GM12878 (cell line): Measurements from ENCODE around the gene TBC1D20. TPM values are rescaled to one million over a fixed set of nuclear protein-coding genes. Genes with fewer than 3 reads are reported as not detected.

Experiments used
- ATAC-seq: fragments of 200-7000 bp; cut with Tn5 transposase; 3 replicates; pipeline ENCODE4 v1.9.1; 2020; ENCODE audit warnings: mild to moderate bottlenecking, moderate library complexity
- BruUV-seq: library from RNA; stranded (reverse); fragments of 400-500 nt; replicated peaks from 2 replicates; lab custom pipeline; 2021; lab: Mats Ljungman, UMichigan
- CTCF ChIA-PET: fragments of 300-600 bp; sonication (Branson Sonifier 250); formaldehyde crosslinking; extraction: SDS; loops from one replicate; lab custom pipeline; 2021; ENCODE audit warnings: inconsistent platforms; lab: Yijun Ruan, JAX
- POLR2A ChIA-PET: fragments of 350-600 bp; formaldehyde crosslinking; extraction: SDS; loops from one replicate; lab custom pipeline; 2021; ENCODE audit warnings: inconsistent platforms; lab: Charles Lee
- RAD21 ChIA-PET: fragments of 300-600 bp; sonication (Branson Sonifier 250); formaldehyde crosslinking; loops from one replicate; lab custom pipeline; 2023; ENCODE audit warnings: antibody characterized with exemption; ENCODE audit not compliant: unreplicated experiment; lab: Charles Lee
- SMC1A ChIA-PET: fragments of 300-600 bp; sonication (Branson Sonifier 250); formaldehyde crosslinking; loops from one replicate; lab custom pipeline; 2023; ENCODE audit not compliant: unreplicated experiment, uncharacterized antibody; lab: Charles Lee
- DNase-seq: peaks from one replicate; pipeline ENCODE4 v3.0.0-alpha.2; 2011; ENCODE audit warnings: low read depth, low spot score
- FAIRE-seq: peaks from 3 replicates; lab custom pipeline; 2011; peaks lifted over from hg19 to GRCh38; lab: Jason Lieb, UNC
- H2AFZ ChIP-seq: 2 replicates; pipeline ENCODE4 v1.6.0; 2011; ENCODE audit warnings: low read depth, low read length, control low read depth; ENCODE audit not compliant: control insufficient read depth
- H3K27ac ChIP-seq: 2 replicates; pipeline ENCODE4 v1.5.1; 2011; ENCODE audit warnings: control low read depth; ENCODE audit not compliant: control insufficient read depth, insufficient read depth
- H3K27me3 ChIP-seq, 2 experiments: replicated peaks in 1 of 2; 2 replicates each; pipeline versions ENCODE4 v1.6.0 to v1.6.1; 2011; ENCODE audit warnings: low read length in 1 of 2; ENCODE audit not compliant: control insufficient read depth in 2 of 2, insufficient read depth in 2 of 2
- H3K36me3 ChIP-seq, 2 experiments: 2 replicates each; pipeline ENCODE4 v1.5.1; 2011; ENCODE audit warnings: low read length in 1 of 2; ENCODE audit not compliant: control insufficient read depth in 2 of 2, insufficient read depth in 2 of 2
- H3K4me1 ChIP-seq: 2 replicates; pipeline ENCODE4 v1.6.1; 2011; ENCODE audit warnings: mild to moderate bottlenecking, low read length, moderate library complexity, mixed read lengths; ENCODE audit not compliant: control insufficient read depth, insufficient read depth
- H3K4me2 ChIP-seq: 2 replicates; pipeline ENCODE4 v1.6.0; 2011; ENCODE audit warnings: control low read depth; ENCODE audit not compliant: control insufficient read depth, insufficient read depth
- H3K4me3 ChIP-seq: fragments of 200-600 bp; sonication (generic); 2 replicates; pipeline ENCODE4 v1.5.1; 2016
- H3K79me2 ChIP-seq: 2 replicates; pipeline ENCODE4 v1.6.0; 2011; ENCODE audit warnings: low read length; ENCODE audit not compliant: control insufficient read depth, insufficient read depth
- H3K9ac ChIP-seq: 2 replicates; pipeline ENCODE4 v1.8.0; 2011; ENCODE audit warnings: low read length, control low read depth, mixed read lengths; ENCODE audit not compliant: control insufficient read depth, insufficient read depth
- H3K9me3 ChIP-seq: replicated peaks from 3 replicates; pipeline ENCODE4 v1.5.1; 2011; ENCODE audit warnings: mild to moderate bottlenecking, low read length; ENCODE audit not compliant: control insufficient read depth, insufficient read depth
- H4K20me1 ChIP-seq: 2 replicates; pipeline ENCODE4 v1.6.0; 2011; ENCODE audit not compliant: control insufficient read depth, insufficient read depth
- BRCA1 ChIP-seq: IDR thresholded peaks from 2 replicates; pipeline ENCODE4 v1.6.1; 2011; ENCODE audit warnings: low read depth, low read length, improper control_type of control experiment
- EP300 ChIP-seq, 2 experiments: fragments of 150-350 bp in 1 of 2; IDR thresholded peaks; 2 replicates each; pipeline ENCODE4 v1.6.1; 2011 to 2012; ENCODE audit warnings: low read depth in 2 of 2, low read length in 2 of 2, borderline replicate concordance in 1 of 2, improper control_type of control experiment in 1 of 2, inconsistent platforms in 1 of 2; ENCODE audit not compliant: control insufficient read depth in 1 of 2
- FOXK2 ChIP-seq: fragments of 450-650 bp; IDR thresholded peaks from 2 replicates; pipeline ENCODE4 v1.6.1; 2017; ENCODE audit warnings: mild to moderate bottlenecking, moderate library complexity
- GATAD2B ChIP-seq: fragments of 450-650 bp; conservative IDR thresholded peaks from 2 replicates; pipeline ENCODE4 v1.6.1; 2017; ENCODE audit warnings: low read depth, mild to moderate bottlenecking, moderate library complexity
- NR2C2 ChIP-seq: IDR thresholded peaks from 2 replicates; pipeline ENCODE4 v1.6.1; 2011; ENCODE audit warnings: borderline replicate concordance, low read depth; ENCODE audit not compliant: control insufficient read depth, insufficient read length
- POLR2A ChIP-seq: IDR thresholded peaks from 2 replicates; pipeline ENCODE4 v1.6.1; 2011; ENCODE audit warnings: low read depth, mild to moderate bottlenecking, low read length
- RBBP5 ChIP-seq: fragments of 200-600 bp; sonication (generic); conservative IDR thresholded peaks from 2 replicates; pipeline ENCODE4 v1.6.1; 2016
- RUNX3 ChIP-seq: IDR thresholded peaks from 2 replicates; pipeline ENCODE4 v1.6.1; 2012; ENCODE audit warnings: low read length, inconsistent platforms
- ZNF207 ChIP-seq: fragments of 450-650 bp; IDR thresholded peaks from 2 replicates; pipeline ENCODE4 v1.6.1; 2014; ENCODE audit warnings: antibody characterized with exemption, mild to moderate bottlenecking, borderline replicate concordance
- ZNF384 ChIP-seq: IDR thresholded peaks from 2 replicates; pipeline ENCODE4 v1.6.1; 2012; ENCODE audit warnings: low read depth, mild to moderate bottlenecking, low read length, improper control_type of control experiment, borderline replicate concordance
- WGBS: methylation state at CpG from one replicate; pipeline ENCODE4 v1.1.6; 2016; ENCODE audit warnings: low lambda C conversion rate; ENCODE audit not compliant: insufficient replicate concordance, insufficient coverage; ENCODE audit errors: missing lambda C conversion rate; 5-methylcytosine and 5-hydroxymethylcytosine counted together
- in situ Hi-C: fragments of 300-500 bp; cut with MboI; formaldehyde crosslinking; loops from 9 replicates; pipeline ENCODE4 v1.14.3; 2018; ENCODE audit warnings: mixed read lengths
- intact Hi-C: fragments of 100-400 bp; cut with micrococcal nuclease; formaldehyde crosslinking; loops from one replicate; pipeline ENCODE4 v1.14.2; 2022; ENCODE audit not compliant: unreplicated experiment
- polyA plus RNA-seq, 11 experiments: library from polyadenylated mRNA; depleted of rRNA in 4 of 11; unstranded in 6 of 11; stranded (reverse) in 5 of 11; fragments of >200 nt; fragmentation: Nextera tagmentation in 4 of 11; fragmentation: Illumina TruSeq in 1 of 11; extraction: Ambion mirVana in 4 of 11; extraction: Trizol in 1 of 11; gene quantifications; 1 replicate in 1 of 11; 2 replicates in 10 of 11; pipeline versions ENCODE4 v1.2.1 to v1.2.3, GENCODE V29; 2011 to 2016; ENCODE audit warnings: inconsistent platforms in 2 of 11, missing spikeins in 2 of 11, low read depth in 1 of 11
- total RNA-seq, 4 experiments: library from RNA; depleted of rRNA in 3 of 4; stranded (reverse); fragments of >200 nt in 3 of 4; fragmentation: Illumina TruSeq in 1 of 4; extraction: Trizol in 1 of 4; gene quantifications; 2 replicates each; pipeline versions ENCODE4 v1.2.1 to v1.2.3, GENCODE V29; 2013 to 2021
- TF ChIP-seq, protein P1 (sequence below): fragments of 450-650 bp; formaldehyde crosslinking; IDR thresholded peaks from 2 replicates; pipeline ENCODE4 v1.5.0; 2022; ENCODE audit warnings: mild to moderate bottlenecking, missing genetic modification characterization

TBC1D20 gene
- total and polyA plus RNA-seq, 10 of the 15 experiments (the other 5 are each of a cell fraction or from before 2014, with no cell fraction given) = 4.3 to 17.9 (median 11.2) TPM

DNA sequence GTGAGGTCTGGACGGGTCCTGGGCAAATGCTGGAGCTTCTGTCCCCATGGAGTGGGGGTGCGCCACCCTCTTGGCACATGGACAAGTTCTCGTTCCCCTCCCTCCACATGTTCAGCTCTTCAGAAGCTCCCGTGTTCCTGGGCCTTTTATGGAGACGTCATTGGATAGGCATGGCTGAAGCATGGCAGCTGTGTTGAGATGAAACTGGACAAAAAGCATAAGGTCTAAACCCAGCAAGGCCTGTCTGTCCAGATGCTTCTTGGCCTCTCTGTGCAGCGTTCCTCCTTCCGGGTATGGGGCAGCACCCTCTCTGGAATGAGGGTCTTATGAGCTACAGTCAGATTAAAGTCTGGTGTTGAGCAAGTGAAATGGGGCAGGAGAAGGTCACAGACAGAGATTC is 26.8 kb downstream of the TBC1D20 start:
- no TSS peak for BruUV-seq

DNA sequence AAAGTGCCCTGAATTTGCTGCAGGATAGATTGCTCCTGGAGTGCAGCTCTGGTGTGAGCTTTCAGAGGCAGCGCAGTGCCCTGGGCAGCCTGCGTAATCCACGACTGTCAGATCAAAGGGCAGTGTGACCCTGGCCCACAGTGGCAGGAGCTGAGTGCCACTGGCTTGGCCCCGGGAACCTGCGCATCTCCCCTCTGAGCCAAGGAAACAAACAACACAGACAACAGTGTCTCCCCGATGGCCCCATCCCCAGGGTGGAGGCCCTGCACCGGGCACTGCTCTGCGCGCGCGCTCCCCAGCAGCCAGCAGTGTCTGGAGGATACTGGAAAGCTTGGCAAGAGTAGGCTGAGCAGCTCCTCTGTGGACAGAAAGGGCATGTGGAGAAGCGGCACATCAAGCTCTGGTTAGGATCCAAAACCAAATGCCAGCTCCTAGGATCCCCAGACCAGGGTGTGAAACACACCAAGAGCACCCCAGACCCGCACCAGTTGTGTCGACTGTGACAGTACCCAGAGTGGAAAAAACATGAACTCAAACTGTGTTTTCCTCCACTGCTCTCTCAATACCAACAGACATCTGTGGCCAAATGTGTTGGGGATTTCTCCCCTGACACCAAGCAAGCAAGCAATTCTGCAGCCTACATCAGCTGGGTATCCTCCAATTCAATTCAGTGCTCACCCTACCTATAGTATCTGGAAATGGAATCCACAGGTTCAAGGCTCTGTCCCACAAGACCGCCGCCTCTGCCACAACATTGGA is 27.5 kb downstream of the TBC1D20 start:
- no peaks in the 10 kb centered on the region for H4K20me1 ChIP-seq
- H3K9me3 ChIP-seq = no peaks in the 10 kb centered on the region
- FAIRE-seq = no peak
- no peaks in the 10 kb centered on the region for H3K79me2 ChIP-seq
- POLR2A ChIA-PET = interaction anchor here (0.6 kb wide), 2 partner anchors 13 to 157 kb away, joined by 3 to 6 read pairs; no protein-coding TSS in a partner anchor
- no peak overlapping the region for H3K4me3 ChIP-seq
- peaks cover 25% of the 10 kb centered on the region in 2 experiments; a peak in 3 of 4 replicates for H3K36me3 ChIP-seq
- CTCF ChIA-PET = no interaction called here
- no peak overlapping the region for H2AFZ ChIP-seq
- in situ Hi-C loops (no loop called here), intact Hi-C loops (no loop called here)
- H3K27me3 ChIP-seq = no peaks in the 10 kb centered on the region
- peak; percentile 42; the same call in 1 of the 2 replicates for TF ChIP-seq POLR2A
- TF ChIP-seq, protein P1, sequence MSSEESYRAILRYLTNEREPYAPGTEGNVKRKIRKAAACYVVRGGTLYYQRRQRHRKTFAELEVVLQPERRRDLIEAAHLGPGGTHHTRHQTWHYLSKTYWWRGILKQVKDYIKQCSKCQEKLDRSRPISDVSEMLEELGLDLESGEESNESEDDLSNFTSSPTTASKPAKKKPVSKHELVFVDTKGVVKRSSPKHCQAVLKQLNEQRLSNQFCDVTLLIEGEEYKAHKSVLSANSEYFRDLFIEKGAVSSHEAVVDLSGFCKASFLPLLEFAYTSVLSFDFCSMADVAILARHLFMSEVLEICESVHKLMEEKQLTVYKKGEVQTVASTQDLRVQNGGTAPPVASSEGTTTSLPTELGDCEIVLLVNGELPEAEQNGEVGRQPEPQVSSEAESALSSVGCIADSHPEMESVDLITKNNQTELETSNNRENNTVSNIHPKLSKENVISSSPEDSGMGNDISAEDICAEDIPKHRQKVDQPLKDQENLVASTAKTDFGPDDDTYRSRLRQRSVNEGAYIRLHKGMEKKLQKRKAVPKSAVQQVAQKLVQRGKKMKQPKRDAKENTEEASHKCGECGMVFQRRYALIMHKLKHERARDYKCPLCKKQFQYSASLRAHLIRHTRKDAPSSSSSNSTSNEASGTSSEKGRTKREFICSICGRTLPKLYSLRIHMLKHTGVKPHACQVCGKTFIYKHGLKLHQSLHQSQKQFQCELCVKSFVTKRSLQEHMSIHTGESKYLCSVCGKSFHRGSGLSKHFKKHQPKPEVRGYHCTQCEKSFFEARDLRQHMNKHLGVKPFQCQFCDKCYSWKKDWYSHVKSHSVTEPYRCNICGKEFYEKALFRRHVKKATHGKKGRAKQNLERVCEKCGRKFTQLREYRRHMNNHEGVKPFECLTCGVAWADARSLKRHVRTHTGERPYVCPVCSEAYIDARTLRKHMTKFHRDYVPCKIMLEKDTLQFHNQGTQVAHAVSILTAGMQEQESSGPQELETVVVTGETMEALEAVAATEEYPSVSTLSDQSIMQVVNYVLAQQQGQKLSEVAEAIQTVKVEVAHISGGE (CRISPR knock-in tag) = no peak
- no peak overlapping the region for H3K9ac ChIP-seq
- H3K4me2 ChIP-seq = peak overlapping the region; percentile 72; the same call in 1 of the 2 replicates
- WGBS = 84% methylated on average over 16 of the region's 16 CpGs
- H3K4me1 ChIP-seq = peaks cover 44% of the 10 kb centered on the region
- ATAC-seq = no peak
- DNase-seq = no peak
- no TSS peak for BruUV-seq
- RAD21 ChIA-PET = no interaction called here
- SMC1A ChIA-PET = no interaction called here
- peak overlapping the region; percentile 92; the same call in 1 of the 2 replicates for H3K27ac ChIP-seq

More for the DNA sequence above, 26.8 kb downstream of the TBC1D20 start:
- FAIRE-seq (no peak), DNase-seq (no peak), ATAC-seq (no peak)
- ChIA-PET SMC1A (no interaction called here), CTCF (no interaction called here), RAD21 (no interaction called here), POLR2A (no interaction called here)
- H3K27me3 ChIP-seq = no peaks in the 10 kb centered on the region
- no peak overlapping the region for H3K27ac ChIP-seq
- H3K36me3 ChIP-seq = peaks cover 23 to 32% of the 10 kb centered on the region in 2 experiments; a peak in 3 of 4 replicates
- no peak overlapping the region for H3K4me2 ChIP-seq
- H4K20me1 ChIP-seq = no peaks in the 10 kb centered on the region
- H3K79me2 ChIP-seq = no peaks in the 10 kb centered on the region
- intact Hi-C loops = no loop called here
- H2AFZ ChIP-seq = no peak overlapping the region
- TF ChIP-seq RBBP5 (no peak), ZNF207 (no peak), GATAD2B (no peak), FOXK2 (no peak), ZNF384 (no peak), NR2C2 (no peak), BRCA1 (no peak), EP300 (IDR thresholded peaks at IDR 0.05; ENCODE audit: borderline replicate concordance in 1 of 2, control insufficient read depth in 1 of 2, low read depth in 2 of 2, low read length in 2 of 2) (no peak), RUNX3 (no peak)
- H3K9ac ChIP-seq = no peak overlapping the region
- H3K4me3 ChIP-seq = no peak overlapping the region
- 91% methylated on average over 7 of the region's 7 CpGs for WGBS
- no peaks in the 10 kb centered on the region for H3K9me3 ChIP-seq
- peaks cover 44% of the 10 kb centered on the region for H3K4me1 ChIP-seq
- in situ Hi-C loops = no loop called here
